ENCODE results near the gene PRRX1. TPM values are rescaled to one million over a fixed set of nuclear protein-coding genes. Genes with fewer than 3 reads are reported as not detected.

Gene PRRX1
- total RNA-seq, 2 donors from 2014 or later, result not detected

Other genes with a start within 250 kb of the PRRX1 start
- gene GORAB, start 132.0 kb upstream of the PRRX1 start, total RNA-seq, result 10 to 100 TPM; 13.8 to 14.9 TPM

Measured in activated T-cell treated with anti-CD3 and anti-CD28 coated beads, Interleukin-2, amount 50 U/mL, for 72 hours (primary cell).